ENCODE measurements around the gene GRIN2C.

The GRIN2C gene

DNA sequence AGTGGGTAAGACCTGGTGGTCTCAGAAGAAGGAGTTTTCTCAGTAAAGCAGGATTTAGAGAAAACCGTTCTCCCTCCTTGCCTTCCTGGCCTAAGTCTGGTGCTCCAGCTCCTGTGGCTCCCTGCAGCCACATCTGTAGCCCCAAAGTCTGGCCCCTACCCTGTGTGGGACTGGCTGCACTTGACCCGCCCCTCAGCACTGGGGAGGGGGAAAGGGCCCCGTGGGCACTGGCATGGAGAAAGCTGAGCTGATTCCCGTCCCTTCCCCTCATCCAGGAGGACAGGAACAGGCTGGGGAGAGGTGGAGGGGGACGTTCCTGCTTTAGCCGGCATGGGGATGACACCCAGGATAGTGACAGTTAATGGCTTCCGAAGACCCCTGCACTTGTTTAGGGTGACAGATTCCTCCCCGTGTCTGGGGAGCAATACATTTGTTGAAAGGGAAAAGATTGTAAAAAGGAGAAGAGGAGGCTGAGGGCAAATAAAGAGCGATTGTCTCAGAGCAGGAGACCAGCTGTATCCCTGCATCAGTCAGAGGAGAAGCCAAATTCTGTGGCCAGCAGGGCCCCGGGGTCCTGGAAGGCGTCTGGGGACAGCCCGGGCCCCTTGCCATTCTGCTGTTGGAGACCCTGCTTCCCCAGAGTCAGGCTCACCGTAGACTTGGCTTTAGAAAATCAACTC is 37.9 kb downstream of the GRIN2C start:
- DNase-seq (no peak), ATAC-seq (no peak)

DNA sequence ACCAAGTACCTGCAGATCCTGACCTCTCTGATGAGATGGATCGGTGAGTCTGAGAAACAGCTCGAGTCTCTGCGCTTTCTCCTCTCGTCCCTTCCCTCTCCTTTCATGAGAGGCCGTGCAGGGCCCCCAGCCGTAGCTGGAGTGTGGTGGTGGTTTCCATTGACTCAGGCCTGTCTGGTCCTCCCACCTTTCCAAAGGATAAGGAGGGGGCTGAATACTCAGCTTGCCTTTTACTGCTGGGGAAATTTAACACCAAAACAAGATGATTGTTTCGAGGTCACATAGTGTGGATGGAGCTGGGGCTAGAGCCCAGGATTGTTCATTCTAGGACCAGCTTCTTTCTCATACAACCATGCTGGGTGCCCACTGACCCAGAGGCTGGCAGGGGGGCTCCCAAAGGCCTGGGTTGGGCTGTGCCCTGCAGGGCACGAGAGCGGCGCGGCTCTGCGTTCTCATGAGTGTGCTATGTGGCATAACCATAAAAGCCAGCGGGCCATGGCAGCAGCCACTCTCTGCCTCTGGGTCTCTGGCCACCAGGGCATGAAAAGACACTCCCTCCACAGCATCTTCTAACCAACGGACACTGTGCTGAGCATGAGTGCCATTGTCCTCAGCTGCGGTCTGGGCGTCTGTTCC is 39.8 kb downstream of the GRIN2C start:
- no peak for ATAC-seq
- no peak for DNase-seq

DNA sequence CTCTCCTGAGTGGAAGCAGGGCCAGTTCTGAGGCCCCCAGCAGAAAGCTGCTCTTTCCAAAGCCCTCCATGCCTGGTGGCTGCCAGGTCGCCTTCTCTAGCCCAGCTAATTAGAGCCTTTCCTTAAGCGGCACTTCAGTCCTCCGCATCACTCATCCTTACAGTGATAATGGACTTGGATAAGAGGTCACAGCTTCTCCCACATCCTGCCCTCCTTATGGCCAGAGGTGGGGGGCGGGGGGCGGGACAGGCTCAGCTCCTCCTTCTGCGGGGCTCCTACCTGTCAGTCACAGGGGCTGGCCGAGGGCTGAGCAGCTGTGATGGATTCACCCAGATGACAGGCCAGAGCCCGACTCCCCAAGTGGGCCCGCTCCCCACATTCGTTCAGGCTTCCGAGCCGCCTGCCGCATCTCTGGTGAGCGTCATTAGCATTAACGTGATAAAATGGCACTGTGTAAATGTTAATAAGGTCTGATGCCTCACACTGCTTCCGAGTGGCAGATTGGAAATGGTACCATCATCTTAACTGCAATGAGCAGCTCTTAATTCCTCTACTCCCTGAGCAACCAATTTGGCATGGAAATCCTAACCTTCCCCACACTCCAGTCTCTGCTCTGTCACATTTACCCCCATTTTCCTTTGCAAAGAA is 41.3 kb downstream of the GRIN2C start:
- DNase-seq (no peak), ATAC-seq (no peak)

DNA sequence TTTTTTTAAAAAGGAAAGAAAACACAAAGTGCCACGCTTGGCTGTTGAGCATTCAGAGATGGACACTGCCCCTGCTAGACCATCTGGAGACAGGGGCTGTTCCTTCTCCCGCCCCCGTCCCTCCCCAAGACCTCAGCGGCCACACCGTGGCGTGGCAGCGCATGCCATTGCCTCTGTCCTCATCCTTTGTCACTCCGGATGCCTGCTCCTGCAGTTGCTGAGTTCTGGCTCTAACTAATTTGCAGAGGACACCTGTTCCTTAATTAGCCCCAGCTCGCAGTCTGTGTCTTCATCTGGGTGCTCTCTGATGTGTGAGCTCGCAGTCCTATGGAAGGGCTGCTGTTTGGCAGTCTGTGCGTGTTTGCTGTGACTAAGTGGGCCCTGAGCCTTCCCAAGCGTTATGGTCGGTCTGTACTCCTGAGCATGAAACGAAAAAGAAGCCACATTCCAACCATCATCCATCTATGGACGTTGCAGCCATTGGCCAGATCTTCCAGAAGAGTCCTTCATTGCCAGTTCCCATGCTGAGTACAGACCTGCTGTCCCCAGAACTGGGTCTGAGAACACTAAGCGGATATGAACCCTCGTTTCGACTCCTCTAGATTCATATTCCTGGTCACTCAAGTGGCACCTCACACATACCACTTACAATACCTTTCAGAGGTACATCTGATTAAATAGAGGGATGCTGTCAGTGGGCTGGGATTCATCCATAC is 42.6 kb downstream of the GRIN2C start:
- no peak for DNase-seq
- ATAC-seq: no peak

DNA sequence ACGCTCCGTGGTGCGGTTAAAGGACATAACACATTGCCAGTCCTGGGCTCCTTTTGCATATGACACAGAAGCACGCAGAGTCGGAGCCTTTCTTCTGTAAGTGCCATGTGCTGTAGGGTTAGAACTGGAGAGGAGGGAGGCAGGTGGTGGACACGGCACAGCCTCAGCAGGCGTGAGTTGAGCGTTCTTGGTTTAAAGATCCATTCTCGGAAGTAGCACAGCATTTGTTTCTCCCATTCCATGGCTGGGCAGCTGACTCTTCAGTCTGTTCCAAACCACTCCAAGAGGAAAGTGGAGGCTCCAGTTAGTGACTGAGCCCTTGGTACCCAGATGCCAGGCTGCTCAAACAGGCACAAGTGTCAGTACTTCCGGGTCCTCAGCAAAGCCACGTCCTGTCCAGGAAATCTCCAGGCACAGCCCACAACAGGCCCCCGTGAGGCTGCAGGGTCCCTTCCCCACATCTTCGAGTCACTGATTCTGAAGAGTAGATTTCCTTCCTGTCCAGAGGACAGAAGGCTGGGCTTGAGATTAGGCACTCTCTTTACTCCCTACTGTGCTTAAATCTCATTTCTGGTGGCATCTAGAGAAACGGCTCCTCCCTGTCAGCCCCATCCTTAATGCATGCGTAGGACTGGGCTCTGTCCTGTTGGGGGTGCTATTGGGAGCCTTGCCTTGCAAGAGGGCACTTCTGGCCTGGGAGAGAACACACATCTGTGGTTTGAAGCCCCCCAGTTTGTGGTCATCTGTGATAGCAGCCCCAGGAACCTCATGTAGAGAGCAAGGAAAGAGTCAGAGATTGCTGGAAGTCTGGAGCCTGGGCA is 43.9 kb downstream of the GRIN2C start:
- no peak for DNase-seq

DNA sequence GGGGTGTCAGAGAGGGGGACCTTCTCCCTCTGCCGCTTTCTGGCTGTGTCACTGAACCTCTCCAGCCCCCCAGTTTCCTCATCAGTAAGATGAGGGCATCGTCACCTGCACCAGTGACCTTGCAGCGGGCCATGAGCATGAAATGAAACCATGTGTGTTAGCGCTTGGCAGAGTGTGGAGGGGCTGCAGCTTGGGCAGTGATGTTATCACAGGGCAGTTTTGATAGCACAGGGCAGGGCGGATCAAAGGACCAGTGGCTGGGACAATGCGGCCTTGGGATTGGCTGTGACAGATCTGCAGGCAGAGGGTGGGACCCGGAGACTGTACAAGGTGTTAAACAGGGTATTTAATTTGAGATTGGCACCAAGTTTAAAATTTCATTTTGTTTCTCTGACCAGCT is 44.6 kb downstream of the GRIN2C start:
- DNase-seq (no peak), ATAC-seq (no peak)

More for the DNA sequence above, 43.9 kb downstream of the GRIN2C start:
- ATAC-seq: no peak

DNA sequence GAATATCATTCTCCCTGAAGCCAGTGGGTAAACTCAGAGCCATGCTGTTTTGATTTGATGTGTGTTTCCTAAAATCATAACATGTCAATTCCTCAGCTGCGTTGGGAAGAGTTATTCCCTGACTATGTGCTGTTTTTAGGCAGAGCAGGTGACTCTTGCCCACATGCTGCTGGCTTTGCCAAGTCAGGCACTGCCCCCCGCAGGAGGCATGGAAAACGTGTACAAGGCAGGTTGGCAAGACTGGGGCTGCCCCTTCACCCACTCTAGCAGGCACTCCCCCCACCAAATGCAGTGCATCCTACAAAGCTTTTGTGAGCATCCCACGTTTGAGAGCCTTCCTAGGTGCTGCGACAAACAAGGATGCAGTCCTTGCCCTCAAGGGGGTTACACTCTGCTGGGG is 45.2 kb downstream of the GRIN2C start:
- DNase-seq (no peak), ATAC-seq (no peak)

DNA sequence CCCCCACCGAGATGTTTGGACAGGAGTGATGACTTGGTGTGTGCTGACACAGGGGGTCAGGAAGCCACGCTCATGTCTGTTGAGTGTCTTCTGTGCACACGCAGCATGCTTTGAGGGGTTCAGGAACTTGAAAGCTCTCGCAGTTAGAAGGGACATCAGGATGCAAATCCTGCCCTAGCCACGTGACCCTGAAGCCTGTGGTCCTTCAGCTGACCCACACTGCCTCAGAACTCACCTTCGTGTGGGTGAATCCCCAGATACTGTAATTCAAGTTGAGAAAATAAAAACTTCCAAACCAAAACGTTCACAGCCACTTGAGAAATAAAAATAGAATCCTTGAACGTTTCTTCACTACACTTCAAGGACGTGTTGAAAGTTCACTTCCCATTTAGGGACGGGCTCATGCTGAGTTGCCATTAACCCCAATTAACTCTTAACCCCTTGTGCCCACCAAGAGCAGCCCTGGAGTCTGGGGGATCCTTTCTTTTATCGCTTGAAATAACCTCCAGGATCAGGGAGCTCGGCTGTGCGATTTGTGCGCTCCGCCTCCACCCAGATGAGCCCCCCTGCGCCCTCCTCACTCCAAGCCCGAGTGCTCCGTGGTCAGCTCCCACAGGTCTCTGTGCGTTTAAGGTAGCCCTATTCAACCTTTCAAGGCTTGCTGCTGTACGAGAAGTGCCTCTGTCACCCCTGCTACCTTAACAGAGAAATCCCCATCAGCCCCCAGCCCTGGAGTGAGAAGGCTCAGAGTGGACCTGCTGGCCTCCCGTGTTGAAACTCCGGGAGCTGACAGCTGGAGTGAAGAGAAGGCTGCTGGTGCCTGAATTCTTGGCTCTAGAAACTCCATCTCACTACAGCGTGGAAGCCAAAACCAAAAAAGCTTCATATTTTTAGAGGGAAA is 47.3 kb downstream of the GRIN2C start:
- ATAC-seq: no peak

DNA sequence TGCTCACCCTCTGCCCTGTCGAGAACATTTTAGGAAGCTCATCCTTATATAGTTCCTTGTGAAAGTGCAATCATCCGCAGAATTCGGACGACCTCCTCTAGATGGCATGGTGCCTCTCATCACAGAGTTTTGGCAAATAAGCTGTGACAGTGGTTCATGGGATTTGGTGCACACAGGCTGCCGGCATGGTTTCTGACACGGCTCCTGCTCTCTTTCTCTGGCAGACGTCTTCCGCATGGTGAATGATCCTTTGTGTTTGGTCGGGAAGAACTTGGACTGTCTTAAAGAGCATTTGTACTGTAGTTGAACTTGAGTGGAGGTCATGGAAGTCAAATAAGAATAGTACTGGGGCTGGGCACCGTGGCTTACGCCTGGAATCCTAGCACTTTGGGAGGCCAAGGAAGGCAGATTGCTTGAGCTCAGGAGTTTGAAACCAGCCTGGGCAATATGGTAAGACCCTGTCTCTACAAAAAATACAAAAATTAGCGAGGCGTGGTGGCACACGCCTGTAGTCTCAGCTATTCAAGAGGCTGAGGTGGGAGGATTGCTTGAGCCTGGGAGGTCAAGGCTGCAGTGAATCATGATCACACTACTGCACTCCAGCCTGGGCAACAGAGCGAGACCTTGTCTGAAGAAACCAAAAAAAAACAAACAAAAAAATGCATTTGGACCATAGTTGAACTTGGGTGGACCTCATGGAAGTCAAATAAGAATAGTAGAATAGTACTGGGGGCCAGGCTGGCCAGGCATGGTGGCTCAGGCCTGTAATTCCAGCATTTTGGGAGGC is 48.8 kb downstream of the GRIN2C start:
- DNase-seq (no peak), ATAC-seq (no peak)

More for the DNA sequence above, 47.3 kb downstream of the GRIN2C start:
- no peak for DNase-seq

DNA sequence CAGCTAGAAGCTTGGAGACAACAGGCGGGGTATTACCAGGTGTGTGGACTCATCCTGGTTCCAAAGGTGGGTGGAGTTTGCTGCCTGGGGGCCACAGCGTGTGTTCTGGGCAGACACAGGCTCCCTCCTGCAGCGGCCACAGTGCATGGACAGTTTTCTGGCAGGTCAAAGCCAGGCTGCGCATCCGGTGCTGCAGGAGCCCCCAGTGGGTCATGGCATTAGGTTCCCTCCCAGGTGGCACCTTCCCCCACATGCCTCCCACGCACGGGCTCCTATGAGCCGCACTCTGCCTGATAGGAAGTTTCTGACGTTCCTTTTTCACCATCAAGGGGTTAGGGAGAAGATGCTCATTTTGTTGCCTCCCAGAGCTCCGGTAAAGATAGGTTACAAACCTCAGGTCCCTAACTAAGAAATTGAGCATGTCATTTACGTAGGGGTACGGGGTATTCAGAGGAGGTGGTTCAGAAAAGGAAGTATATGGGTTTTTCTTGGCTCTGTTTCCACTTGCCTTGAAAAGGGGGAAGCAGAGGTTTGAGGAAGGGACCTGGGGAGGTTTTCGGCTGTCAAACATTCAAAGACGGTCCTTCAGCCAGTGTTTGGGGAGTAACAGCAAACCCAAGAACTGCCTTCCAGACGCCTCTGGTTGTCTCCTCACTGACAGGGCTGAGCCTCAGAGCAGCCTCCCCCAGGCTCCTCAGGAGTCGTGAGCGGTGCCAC is 50.8 kb downstream of the GRIN2C start:
- DNase-seq (no peak), ATAC-seq (no peak)

DNA sequence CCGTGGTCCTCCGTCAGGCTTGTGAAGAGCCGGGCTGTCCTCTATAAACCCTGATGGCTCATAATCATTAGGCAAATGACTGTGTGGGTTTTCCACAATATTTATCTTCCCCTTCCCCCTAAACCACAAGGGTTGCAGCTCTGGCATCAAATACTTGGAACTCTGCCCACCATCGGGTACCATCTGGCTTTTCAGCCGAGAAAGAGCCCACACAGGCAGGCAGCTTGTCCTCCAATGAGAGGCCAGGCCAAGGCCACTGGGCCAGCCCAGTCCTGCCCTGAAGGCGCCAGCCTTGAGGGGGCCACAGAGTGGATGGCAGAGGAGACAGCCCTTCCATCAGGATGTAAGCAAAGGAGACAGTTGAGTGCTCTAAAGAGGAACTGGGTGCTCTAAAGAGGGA is 51.8 kb downstream of the GRIN2C start:
- ATAC-seq (no peak), DNase-seq (no peak)

DNA sequence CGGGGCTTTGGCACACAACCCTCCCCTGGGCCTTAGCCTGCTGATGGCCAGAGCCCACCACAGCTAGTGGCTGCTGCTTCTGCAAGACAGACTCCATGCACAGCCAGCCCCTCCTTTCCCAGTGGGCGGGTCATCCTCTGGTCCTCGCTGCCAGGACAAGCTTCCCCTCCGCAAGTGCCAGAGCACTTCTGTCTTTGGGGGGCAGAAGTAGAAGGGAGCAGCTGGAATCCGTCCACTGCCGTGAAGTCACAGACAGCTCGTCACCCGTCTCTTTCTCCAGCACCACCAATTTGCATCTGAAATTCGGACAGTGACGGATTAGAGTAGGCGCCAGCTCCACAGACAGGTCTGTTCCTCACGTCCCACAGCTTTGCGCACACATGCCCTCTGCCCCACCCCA is 52.2 kb downstream of the GRIN2C start:
- no peak for ATAC-seq
- no peak for DNase-seq

DNA sequence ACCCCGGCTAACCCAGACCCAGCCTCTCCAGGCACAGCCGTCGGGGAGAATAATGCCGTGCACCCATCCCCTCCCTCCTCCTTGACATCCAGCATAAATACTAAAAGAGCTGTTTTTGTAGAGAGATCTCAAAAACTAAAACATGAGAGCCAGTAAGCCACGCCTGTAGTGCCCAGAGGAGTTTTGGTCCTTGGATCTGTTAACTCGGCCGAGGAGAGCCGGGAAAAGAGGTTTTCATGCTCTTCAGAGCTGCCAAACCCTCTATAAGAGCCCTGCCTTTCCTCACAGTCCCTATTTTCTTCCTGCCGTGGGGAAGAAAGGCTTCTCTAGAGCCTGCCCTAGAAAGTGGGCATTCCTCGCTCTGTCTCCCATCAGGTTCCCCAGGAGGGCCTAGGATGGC is 53.4 kb downstream of the GRIN2C start:
- no peak for ATAC-seq
- DNase-seq: no peak

DNA sequence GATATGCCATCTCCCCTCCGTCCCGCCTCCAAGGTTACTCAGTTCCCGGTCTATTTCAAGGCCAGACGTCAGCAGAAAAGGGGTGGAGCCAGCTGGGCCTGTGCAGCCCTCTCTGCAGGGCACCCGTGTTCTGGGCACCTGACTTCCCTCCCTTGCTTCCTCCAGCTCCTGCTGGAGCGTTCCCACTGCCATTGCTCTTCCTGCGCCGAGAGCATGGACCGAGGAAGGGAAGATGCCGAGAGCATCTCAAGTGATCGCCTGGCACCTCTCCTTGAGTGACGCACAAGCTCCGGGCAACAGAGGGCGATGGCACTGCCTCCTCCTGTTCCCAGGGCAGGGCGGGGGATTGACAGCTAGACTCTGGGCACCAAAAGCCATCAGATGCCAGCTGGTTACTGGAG is 54.1 kb downstream of the GRIN2C start:
- ATAC-seq: no peak
- no peak for DNase-seq

DNA sequence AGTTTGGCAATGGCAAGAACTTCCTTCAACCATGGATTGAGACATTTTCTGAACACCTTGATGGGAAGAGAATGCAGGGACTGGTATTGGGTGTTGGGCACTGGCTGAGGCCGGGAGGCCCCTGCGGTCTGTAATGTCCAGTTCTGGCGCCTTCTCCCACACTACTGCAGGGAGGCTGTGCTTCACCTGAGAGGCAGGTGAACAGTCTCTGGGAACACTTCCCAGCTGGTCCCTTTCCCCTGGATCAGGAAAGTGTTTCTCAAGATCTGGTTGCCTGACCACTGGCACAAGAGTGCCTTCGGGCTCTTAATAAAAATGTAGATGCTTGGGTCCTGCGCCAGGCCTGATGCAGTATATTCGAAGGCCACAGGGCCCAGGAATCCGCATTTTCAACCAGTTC is 55.0 kb downstream of the GRIN2C start:
- ATAC-seq (no peak), DNase-seq (no peak)

DNA sequence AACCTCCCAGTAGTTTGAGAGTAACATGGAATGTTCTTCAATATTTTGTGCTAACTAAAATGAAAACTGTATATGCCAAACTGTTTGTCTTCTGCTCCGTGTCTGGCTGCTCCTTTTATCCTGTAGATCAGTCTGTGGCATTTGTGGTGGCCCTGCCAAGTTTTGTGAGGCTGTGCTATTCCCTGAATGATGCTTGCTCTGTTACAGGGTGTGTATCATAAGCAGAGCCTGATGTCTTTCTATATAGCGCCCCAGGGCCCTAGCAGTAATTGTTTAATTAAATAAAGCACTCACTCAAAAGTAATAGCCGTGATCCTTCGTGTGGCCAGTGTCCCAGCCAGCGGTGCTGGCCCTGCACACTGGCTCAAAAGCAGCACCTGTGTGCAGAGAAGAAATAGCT is 55.7 kb downstream of the GRIN2C start:
- DNase-seq (no peak), ATAC-seq (no peak)

DNA sequence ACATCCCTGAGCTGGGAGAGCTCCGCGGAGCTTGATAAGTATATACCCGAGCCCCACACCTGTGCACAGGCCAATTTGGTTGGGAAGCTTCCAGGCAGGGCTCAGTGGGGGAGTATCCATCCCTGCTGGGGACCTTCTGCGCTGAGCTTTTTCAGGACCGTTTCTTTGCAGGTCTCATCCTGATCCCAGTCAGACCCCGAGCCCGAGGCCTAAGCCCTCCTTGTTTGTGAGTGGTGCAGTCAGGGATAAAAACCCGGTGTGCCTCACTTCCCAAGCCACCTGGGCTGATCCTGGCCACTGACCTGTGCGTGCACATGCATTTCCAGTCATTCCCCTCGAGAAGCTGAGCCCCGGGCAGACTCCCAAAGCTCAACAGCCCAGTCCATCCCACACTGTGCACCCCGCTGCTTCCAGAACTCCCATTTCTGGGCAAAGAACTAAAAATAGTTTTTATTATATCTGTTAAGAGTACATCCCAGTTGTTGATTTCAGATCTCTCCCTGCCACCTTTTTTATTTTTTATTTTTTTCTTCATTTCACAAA is 56.2 kb downstream of the GRIN2C start:
- ATAC-seq: no peak
- no peak for DNase-seq

DNA sequence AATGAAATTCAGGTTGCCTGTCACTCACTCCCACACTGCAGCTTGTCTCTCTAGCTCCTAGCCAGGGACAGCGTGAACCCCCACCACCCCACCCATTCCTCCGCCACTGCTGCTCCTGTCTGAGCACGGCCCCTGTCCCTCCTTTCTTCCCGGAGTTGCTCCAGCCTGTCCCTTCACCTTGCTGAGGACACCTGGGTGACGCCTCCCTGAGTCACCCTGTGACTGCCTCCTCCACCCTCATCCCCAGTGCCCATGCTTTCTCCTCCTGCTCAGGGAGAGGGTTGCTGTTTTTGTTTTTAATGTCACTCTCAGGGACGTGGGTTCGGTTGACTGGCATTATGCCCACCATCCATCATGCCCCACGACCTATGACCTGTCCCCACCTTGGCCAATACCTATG is 57.8 kb downstream of the GRIN2C start:
- no peak for DNase-seq
- no peak for ATAC-seq

DNA sequence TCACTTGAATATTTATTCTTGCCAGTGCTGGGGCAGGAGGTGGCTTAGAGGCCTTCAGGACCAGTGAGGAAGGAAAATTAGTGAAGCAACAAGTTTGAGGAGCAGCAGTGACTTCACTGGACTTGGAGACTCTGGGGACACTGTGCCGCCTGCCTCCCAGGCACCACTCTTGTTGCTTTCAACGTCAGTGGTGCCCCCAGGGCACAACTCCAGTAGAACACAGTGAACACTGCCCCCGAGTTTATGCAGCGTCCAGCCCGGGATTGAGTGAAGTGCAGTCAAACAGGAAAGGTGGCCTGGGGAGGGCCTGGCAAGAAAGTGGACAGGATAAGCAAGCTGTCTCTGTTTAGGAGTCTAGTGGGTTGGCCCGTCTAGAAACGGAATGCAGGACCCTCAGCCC is 59.2 kb downstream of the GRIN2C start:
- DNase-seq (no peak), ATAC-seq (no peak)

Data from stimulated activated naive CD8-positive, alpha-beta T cell treated with anti-CD3 and anti-CD28 coated beads, Interleukin-15, Interleukin-2, amounts not matched to agents 100 U/mL and 50 U/mL, for 24 hours (primary cell).